Measurements from ENCODE around the gene TMEM134.
"Not testable (repeated sequence)": the region's sequence is repeated elsewhere in the genome, so short reads cannot be mapped to it uniquely, and the experiment has no call there.

Gene TMEM134

DNA sequence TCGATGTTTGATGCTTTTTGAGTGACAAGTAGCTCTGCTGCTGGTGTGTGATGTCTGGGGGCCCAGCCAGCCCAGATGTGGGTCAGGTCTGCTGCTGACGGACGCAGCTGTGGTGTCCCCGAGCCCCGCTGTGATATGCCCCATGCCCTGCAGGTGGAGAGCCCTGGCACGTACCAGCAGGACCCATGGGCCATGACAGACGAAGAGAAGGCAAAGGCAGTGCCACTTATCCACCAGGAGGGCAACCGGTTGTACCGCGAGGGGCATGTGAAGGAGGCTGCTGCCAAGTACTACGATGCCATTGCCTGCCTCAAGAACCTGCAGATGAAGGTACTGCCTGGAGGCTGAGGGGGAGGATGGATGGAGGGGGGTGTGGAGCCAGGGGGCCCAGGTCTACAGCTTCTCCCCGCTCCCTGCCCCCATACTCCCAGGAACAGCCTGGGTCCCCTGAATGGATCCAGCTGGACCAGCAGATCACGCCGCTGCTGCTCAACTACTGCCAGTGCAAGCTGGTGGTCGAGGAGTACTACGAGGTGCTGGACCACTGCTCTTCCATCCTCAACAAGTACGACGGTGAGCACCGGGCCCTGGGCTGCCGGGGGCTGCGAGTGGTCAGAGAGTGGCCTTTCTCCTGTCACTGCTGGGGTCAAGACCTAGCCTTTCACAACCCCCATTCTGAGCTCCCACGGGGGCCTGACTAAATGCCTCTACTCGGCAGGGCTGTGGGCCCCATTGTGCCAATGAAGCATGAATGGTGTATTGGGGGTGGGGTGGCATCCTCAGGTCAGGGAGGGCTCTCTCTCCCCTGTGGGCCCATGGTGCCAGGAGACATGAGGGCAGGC is 21.1 kb upstream of the TMEM134 start:
- intact Hi-C loops (cut with DNase I), result no loop called here
- DNase-seq, result no peak

DNA sequence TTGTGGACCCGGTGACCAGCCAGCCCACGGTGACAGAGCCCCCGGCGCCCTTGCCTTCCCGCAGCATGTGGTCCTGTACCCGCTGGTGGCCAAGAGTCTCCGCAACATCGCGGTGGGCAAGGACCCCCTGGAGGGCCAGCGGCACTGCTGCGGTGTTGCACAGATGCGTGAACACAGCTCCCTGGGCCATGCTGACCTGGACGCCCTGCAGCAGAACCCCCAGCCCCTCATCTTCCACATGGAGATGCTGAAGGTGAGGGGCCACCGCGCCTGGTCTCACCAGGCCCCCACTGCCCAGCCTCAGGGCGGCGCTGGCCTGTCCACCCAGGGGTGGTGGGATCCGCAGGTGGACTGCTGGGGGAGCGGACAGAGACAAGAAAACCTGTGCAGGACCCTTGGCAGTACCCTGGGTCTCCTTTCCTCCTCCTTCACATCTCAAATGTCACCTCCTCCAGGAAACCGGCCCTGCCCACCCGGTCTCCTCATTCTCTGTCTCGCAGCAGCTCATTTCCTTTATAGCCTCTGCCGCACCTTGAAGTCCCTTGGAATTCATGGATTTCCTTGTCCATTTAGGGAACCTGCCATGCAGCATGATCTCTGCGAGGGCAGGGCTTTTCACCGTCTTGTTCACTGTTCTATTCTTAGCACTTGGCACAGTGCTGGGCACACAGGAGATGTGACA is 20.3 kb upstream of the TMEM134 start:
- intact Hi-C loops (cut with DNase I), result no loop called here
- DNase-seq, result no peak

DNA sequence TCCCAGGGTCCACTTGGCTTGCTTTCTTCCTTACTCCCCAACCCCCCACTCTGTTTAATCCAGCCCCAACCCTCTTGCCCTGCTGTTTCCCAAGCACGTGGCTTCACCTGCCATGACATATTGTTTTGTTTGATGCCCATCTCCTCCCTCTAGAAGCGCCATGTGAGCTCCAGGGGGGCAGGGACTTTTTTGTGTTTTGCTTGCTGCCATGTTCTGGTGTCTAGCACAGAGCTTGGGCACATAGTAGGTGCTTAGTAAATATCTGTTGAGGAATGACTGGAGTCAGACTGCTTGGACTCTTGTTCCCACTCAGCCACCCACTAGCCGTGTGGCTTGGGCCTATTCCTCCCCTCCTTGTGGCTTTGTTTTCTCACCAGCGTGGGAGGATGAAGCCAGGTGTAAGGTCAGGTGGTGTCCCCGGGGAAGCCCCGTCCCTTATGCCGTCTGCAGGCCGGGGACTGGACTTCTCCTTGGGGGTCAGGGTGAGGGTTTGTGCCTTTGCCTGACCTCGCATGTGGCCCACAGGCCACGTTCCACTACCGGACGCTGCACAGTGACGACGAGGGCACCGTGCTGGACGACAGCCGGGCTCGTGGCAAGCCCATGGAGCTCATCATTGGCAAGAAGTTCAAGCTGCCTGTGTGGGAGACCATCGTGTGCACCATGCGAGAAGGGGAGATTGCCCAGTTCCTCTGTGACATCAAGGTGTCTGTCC is 17.6 kb upstream of the TMEM134 start:
- no peak for DNase-seq
- intact Hi-C loops (cut with DNase I), result no loop called here

DNA sequence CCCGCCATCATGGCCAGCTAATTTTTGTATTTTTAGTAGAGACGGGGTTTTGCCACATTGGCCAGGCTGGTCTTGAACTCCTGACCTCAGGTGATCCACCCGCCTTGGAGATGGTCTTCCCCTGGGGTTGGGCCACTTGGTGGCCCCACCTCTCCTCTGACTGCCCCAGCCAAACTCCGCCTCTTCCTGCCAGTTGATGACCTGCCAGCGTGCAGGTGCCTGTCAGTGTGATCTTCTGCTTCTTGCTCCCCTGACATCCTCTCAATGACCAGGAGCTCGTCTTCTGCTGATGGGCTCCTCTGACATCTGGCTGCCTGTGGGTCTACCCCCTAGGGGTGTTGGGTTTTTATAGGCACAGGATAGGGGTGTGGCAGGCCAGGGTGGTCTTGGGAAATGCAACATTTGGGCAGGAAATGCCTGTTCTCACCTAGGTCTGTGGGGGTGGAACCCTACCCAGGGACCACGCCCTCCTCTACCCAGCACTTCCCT is 16.9 kb upstream of the TMEM134 start:
- intact Hi-C loops (cut with DNase I), result loop anchor here (2.0 kb wide), 1 partner anchor 13 kb away; no protein-coding TSS in a partner anchor
- peak in 2 of 10 donors; percentile 47 to 55 for DNase-seq

DNA sequence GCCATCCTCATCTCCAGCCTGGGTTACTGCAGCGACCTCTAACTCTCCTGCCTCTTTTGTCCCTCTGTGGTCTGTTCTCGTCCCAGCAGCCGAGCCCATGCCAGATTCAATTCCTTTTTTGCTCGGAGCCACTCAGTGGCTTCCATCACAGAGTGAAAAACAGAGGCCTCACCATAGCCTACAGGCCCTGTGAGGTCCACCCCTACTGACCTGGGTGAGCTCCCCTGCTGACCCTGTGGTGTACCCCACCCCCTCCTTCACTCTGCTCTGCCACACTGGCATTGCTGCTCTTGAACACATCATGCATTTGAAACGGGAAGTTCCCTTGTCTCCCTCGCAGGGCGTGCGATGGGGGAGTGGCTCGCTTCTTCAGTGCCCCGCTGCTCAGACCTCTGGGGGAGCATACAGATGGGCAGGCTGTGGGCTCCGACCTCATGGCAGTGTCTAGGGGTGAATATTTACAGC is 15.8 kb upstream of the TMEM134 start:
- intact Hi-C loops (cut with DNase I), result loop anchor here (2.0 kb wide), 1 partner anchor 14 kb away; no protein-coding TSS in a partner anchor
- no peak for DNase-seq

DNA sequence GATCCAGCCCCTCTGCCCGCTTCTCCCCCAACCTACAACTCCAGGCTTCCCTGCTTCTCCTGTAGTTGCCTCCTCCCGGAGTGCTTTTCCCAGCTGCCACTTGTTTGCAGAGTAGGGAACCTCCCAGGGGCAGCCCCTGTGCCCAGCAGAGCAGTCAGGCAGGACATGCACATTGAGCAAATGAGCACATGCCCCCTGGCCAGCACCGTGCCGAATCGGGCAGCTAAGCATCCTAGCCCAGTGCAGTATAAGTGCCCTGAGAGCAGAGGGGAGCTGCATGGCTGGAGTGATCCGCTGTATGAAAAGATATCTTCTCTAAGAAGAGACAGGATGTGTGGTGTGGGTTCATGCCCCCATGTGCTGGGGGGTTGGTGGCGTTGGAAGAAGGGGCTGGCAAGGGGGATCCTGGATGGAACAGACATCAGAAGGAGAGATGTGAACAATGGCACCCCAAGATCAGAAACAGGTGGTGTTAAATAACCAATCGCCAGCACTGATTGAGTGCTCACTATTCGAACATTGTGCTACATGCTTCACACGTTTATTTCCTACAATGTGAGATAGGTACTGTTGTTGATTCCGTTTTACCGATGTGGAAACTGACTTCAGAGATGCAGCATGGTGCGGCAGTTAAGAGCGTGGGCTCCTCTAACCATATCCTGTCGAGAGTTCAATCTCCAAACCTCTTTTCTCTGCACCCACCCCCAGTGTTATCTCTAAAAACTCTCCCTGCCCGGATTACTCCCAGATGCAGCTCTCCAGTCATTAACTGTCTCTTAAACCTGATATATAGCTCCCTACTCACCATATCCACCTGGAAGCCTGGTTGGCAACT is 15.0 kb upstream of the TMEM134 start:
- no peak for DNase-seq
- intact Hi-C loops (cut with DNase I), result loop anchor here (2.0 kb wide), 2 partner anchors 15 kb away; partner anchors contain the start of gene TMEM134

DNA sequence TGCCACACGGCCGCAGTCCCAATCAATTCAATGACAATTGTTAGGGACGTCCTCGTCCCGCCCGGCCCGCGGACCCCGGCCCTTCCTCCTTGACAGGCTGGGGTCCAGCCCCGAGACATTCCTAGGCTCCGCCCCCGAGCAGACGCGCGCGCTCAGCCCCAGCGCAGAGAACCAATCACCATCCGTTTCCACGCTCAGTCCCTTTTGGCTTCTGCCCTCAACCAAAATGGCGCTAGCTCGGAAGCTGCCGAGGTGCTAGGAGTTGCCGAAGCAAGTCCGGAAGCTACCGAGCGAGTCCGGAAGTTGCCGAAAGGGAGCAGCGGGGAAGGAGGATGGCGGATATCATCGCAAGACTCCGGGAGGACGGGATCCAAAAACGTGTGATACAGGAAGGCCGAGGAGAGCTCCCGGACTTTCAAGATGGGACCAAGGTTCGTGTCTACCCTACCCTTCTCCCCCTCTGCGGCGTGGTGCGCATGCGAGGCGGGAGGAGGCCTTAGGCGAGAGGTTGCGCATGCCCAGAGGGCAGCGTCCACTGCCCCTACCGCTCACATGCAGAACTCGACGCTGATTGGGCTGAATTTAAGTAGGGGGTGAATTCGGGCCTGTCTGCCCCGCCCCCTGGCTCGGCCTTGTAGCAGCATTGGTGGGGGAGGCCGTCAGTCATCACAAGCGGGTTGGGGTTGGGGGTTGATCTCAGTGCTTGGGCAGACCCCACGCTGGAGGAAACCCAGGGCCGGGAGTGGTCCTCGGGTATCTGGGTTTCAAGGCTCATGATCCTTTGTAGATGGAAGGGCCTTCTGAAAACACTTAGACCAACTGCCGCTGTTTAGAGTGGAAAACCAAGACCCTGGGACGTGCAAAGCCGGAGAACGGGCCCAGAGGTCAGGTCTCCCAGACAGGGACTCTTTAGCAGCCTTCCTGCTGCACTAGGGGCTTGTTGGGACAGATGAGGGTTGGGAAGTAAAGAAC is 14.1 kb upstream of the TMEM134 start, which contains the start of gene AIP:
AIP (plus strand) TSS at position 200 of the 972 bp plus-strand sequence; CDS start at position 333, 133 bp downstream.
- intact Hi-C loops (cut with DNase I), result loop anchor here (2.0 kb wide), 1 partner anchor 14 kb away; the partner anchor contains the start of gene TMEM134
- DNase-seq, result peak; percentile 92 to 99 (median 96)

DNA sequence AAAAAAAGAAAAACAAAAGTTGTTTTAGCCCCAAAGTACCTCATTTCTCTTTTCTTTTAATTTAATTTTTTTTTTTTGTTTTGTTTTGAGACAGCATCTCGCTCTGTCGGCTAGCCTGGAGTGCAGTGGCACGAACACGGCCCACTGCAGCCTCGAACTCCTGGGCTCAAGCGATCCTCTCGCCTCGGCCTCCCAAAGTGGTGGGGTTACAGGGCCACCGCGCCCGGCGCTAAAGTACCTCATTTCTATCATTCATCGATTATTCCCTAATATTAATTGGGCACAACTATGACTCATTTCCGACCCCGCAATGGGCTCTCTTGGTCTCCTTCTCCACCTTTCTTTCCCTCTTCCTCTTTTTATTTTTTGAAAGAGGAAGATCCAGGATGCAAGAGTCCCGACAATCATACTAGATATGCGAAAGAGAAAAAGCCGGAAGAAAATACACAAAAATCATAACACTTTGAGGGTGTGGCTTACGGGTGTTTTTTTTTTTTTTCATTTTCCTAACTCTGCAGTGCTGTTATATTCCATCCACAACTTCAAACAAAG is 13.3 kb upstream of the TMEM134 start:
- intact Hi-C loops (cut with DNase I), result loop anchor here (2.0 kb wide), 1 partner anchor 14 kb away; the partner anchor contains the start of gene TMEM134
- no peak for DNase-seq

DNA sequence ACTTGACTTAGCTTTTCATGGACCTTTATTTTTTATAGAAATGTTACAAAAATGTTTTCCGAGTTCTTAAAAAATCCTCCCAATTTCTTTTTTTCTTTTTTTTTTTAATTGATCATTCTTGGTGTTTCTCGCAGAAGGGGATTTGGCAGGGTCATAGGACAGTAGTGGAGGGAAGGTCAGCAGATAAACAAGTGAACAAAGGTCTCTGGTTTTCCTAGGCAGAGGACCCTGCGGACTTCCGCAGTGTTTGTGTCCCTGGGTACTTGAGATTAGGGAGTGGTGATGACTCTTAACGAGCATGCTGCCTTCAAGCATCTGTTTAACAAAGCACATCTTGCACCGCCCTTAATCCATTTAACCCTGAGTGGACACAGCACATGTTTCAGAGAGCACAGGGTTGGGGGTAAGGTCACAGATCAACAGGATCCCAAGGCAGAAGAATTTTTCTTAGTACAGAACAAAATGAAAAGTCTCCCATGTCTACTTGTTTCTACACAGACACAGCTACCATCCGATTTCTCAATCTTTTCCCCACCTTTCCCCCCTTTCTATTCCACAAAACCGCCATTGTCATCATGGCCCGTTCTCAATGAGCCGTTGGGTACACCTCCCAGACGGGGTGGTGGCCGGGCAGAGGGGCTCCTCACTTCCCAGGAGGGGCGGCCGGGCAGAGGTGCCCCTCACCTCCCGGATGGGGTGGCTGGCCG is 8.4 kb upstream of the TMEM134 start:
- intact Hi-C loops (cut with DNase I); DNase-seq: not testable (repeated sequence)

DNA sequence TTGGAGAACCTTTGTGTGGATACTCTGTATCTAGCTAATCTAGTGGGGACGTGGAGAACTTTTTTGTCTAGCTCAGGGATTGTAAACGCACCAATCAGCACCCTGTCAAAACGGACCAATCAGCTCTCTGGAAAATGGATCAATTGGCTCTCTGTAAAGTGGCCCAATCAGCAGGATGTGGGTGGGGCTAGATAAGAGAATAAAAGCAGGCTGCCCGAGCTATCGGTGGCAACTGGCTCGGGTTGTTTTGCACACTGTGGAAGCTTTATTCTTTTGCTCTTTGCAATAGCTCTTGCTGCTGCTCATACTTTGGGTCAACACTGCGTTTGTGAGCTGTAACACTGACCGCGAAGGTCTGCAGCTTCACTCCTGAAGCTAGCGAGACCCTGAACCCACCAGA is 7.6 kb upstream of the TMEM134 start:
- DNase-seq; intact Hi-C loops (cut with DNase I): not testable (repeated sequence)

DNA sequence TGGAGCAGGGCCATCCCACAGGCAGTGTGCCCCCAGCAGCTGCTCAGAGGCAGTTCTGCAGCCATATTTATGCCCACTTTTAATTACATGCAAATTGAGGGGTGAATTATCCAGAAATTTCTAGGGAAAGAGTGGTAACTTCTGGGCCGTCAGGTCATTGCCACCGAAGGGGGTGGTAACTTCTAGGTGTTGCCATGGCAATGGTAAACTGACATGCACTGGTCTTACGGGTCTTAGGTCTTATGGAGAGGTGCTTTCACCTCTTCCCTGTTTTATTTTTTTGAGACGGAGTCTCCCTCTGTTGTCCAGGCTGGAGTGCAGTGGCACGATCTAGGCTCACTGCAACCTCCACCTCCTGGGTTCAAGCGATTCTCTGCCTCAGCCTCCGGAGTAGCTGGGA is 3.8 kb upstream of the TMEM134 start:
- intact Hi-C loops (cut with DNase I), result loop anchor here (5.0 kb wide), 1 partner anchor 41 kb away; no protein-coding TSS in a partner anchor
- DNase-seq, result no peak

DNA sequence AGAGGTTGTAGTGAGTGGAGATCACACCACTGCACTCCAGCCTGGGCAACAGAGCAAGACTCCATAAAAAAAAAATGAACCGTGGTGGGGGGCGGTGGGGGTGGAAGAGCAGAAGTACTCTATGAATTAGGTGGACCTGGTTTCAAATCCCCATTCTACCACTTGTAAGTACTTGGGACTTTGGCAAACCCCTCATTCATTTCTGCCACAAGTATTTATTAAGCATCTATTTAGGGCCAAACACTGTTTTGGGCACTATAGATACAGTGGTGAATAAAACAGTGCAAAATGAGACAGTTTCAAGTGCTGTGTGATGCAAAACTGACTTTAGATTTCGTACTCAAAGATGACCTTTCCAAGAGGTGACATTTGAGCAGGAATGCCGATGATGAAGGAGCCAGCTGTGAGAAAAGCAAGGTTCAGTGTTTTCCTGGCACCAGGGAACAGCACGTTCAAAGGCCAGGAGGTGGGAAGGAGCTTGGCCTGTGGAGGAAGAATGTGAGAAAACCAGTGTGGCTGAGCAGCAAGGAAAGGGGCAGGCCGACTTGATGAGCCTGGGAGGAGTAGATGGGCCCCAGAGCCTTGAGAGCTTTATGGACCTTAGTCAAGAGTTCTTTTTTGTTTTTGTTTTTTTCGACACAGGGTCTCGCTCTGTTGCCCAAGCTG is 1.4 kb upstream of the TMEM134 start:
- intact Hi-C loops (cut with DNase I), result loop anchor here (5.0 kb wide), 1 partner anchor 38 kb away; no protein-coding TSS in a partner anchor
- no peak for DNase-seq

DNA sequence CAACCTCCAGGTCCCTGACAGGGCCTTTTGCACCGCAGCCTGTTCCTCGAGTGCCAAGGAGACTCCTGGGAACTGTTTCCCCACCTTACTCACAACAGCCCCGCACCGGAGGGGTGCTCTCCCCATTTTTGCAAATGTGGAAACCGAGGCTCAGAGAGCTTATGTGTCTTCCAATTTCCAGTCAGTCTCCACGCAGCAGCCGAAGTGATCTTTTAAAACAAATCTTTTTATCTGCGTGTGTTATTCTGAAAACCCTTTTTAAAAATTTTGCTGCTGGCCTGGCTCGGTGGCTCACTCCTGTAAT is 409 bp upstream of the TMEM134 start:
- intact Hi-C loops (cut with DNase I), result loop anchor here (1.0 to 2.0 kb wide), 2 partner anchors 13 to 68 kb away; partner anchors contain the start of genes AIP and PPP1CA
- DNase-seq, result no peak

DNA sequence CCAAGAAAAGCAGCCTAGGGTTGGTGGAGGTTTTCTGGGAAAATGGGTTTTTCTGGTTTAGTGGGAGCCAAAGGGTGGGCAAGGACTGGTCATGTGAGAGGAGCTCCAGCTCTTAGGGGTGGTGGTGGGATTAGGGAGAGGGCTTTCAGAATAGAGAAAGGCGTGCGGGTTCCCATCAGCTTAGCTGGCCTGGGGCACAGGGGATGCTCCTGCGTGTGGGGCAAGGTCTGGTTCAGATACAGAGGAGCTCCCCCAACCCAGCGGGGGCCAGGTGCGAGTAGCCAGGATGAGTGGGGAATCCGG is 644 bp downstream of the TMEM134 start:
- intact Hi-C loops (cut with DNase I), result loop anchor here (1.0 to 2.0 kb wide), 2 partner anchors 14 to 37 kb away; partner anchors contain the start of genes AIP and PITPNM1
- DNase-seq, result no peak

DNA sequence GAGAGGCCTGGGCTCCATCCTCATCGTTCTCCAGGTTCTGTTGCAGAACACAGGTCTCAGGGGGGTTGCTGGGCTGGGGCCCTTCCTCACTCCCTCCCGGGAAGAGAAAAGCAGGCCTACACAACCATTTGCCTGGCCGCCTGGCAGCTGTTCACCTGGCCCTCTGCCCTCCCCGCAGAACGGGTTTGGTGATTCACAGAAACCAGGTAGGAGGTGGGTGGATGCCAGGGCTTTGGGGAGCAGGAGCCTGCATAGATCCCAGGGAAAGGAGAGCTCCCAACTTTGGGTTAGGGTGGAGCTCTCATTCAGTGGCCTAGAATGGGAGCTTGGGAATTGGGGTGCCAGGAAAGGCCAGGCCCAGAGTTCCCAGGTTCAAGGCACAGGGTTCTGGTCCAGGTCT is 995 bp downstream of the TMEM134 start:
- intact Hi-C loops (cut with DNase I), result loop anchor here (1.0 to 2.0 kb wide), 2 partner anchors 15 to 37 kb away; partner anchors contain the start of genes AIP and PITPNM1
- peak in 8 of 10 donors; percentile 41 to 91 (median 62) for DNase-seq

DNA sequence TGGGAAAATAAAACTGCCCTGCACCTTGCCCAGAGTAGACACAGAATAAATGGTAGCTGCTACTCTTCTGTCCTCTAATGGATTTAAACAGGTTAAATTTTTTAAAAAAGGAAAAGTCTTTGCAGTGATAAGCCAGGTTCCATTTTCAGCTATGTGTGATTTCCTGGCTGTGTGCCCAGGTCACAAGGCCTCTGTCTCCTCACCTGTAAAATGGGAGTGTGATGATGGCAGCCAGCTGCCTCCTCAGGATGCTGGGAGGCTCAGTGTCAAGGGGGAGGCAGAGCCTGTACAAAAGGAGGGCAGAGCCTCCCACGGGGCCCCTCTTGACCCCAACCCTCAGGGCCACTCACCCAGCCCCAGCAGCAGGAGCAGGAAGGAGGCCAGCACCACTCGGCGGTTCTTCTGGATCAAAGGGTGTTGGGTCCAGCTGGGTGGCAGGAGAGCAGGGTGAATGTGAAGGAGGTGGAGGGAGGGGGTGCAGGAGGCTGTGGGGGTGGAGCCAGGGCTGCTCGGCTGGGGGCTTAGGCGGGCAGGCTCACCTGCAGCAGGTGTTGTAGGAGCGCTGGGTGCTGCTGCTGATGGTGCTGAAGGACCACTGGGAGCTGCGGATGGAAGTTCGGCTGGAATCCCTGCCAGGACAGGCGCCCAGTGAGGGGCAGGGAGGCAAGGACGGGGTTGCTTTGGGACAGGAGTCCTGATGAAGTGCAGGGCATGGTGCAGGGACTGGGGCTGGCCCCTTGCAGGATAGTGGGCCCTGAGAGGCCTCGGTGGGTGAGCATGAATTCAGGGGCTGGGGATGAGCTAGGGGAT is 1.9 kb downstream of the TMEM134 start:
- intact Hi-C loops (cut with DNase I), result no loop called here
- DNase-seq, result no peak
